ENCODE measurements around the gene IL17RD. TPM values are rescaled to one million over a fixed set of nuclear protein-coding genes. Genes with fewer than 3 reads are reported as not detected.

Gene IL17RD
- polyA plus RNA-seq, 1 experiment: 0.60 TPM

GRCh38 chr3:57130571-57131209 lies 34.5 kb downstream of the IL17RD start:
- no peak for DNase-seq (ENCODE audit: low read depth)
- POLR2A ChIA-PET: no interaction called here
- CTCF ChIA-PET: interaction anchor here (1.4 kb wide), 1 partner anchor 30 kb away, joined by 3 read pairs; no protein-coding TSS in a partner anchor
- no peaks in the 10 kb centered on the region for H3K36me3 ChIP-seq (ENCODE audit: control insufficient read depth, insufficient read depth, low read length)
- H3K4me3 ChIP-seq (ENCODE audit: low read depth, low read length): no peak overlapping the region
- TF ChIP-seq, protein P1, sequence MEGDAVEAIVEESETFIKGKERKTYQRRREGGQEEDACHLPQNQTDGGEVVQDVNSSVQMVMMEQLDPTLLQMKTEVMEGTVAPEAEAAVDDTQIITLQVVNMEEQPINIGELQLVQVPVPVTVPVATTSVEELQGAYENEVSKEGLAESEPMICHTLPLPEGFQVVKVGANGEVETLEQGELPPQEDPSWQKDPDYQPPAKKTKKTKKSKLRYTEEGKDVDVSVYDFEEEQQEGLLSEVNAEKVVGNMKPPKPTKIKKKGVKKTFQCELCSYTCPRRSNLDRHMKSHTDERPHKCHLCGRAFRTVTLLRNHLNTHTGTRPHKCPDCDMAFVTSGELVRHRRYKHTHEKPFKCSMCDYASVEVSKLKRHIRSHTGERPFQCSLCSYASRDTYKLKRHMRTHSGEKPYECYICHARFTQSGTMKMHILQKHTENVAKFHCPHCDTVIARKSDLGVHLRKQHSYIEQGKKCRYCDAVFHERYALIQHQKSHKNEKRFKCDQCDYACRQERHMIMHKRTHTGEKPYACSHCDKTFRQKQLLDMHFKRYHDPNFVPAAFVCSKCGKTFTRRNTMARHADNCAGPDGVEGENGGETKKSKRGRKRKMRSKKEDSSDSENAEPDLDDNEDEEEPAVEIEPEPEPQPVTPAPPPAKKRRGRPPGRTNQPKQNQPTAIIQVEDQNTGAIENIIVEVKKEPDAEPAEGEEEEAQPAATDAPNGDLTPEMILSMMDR (IDR thresholded peaks at IDR 0.05; ENCODE audit: insufficient read depth, low read depth, low read length): no peak
- H3K27me3 ChIP-seq (ENCODE audit: control insufficient read depth, insufficient read depth, low read length): no peaks in the 10 kb centered on the region; the same call in 1 of the 2 replicates

GRCh38 chr3:57128826-57129667 lies 36.1 kb downstream of the IL17RD start:
- TF ChIP-seq, protein P1 (IDR thresholded peaks at IDR 0.05; ENCODE audit: insufficient read depth, low read depth, low read length): no peak
- H3K36me3 ChIP-seq (ENCODE audit: control insufficient read depth, insufficient read depth, low read length): no peaks in the 10 kb centered on the region
- POLR2A ChIA-PET: no interaction called here
- CTCF ChIA-PET: interaction anchor here (1.5 kb wide), 1 partner anchor 28 kb away, joined by 5 read pairs; no protein-coding TSS in a partner anchor
- DNase-seq (ENCODE audit: low read depth): no peak
- no peak overlapping the region for H3K4me3 ChIP-seq (ENCODE audit: low read depth, low read length)
- no peaks in the 10 kb centered on the region; the same call in 1 of the 2 replicates for H3K27me3 ChIP-seq (ENCODE audit: control insufficient read depth, insufficient read depth, low read length)

GRCh38 chr3:57127891-57128518 lies 37.1 kb downstream of the IL17RD start:
- DNase-seq (ENCODE audit: low read depth): peak; percentile 39
- H3K27me3 ChIP-seq (ENCODE audit: control insufficient read depth, insufficient read depth, low read length): no peaks in the 10 kb centered on the region; the same call in 1 of the 2 replicates
- H3K36me3 ChIP-seq (ENCODE audit: control insufficient read depth, insufficient read depth, low read length): no peaks in the 10 kb centered on the region
- H3K4me3 ChIP-seq (ENCODE audit: low read depth, low read length): no peak overlapping the region
- TF ChIP-seq, protein P1 (IDR thresholded peaks at IDR 0.05; ENCODE audit: insufficient read depth, low read depth, low read length): no peak
- POLR2A ChIA-PET: no interaction called here
- CTCF ChIA-PET: interaction anchor here (0.6 to 1.5 kb wide), 3 partner anchors 9 to 102 kb away, joined by 3 to 5 read pairs (median 3); no protein-coding TSS in a partner anchor

GRCh38 chr3:57126244-57126643 lies 38.9 kb downstream of the IL17RD start:
- no peak for DNase-seq (ENCODE audit: low read depth)
- H3K36me3 ChIP-seq (ENCODE audit: control insufficient read depth, insufficient read depth, low read length): no peaks in the 10 kb centered on the region
- H3K27me3 ChIP-seq (ENCODE audit: control insufficient read depth, insufficient read depth, low read length): no peaks in the 10 kb centered on the region; the same call in 1 of the 2 replicates
- TF ChIP-seq, protein P1 (IDR thresholded peaks at IDR 0.05; ENCODE audit: insufficient read depth, low read depth, low read length): no peak
- no peak overlapping the region for H3K4me3 ChIP-seq (ENCODE audit: low read depth, low read length)
- ChIA-PET POLR2A (no interaction called here), CTCF (interaction anchor here (0.7 to 1.0 kb wide), 3 partner anchors 8 to 137 kb away, joined by 3 read pairs; no protein-coding TSS in a partner anchor)

All from BJ (cell line).